MM.1S (cell line): ENCODE measurements around the gene KRT32.
A peak's percentile ranks its signal among the peaks of the same experiment; 100 is the strongest.

Experiments
- DNase-seq: peaks from one replicate; pipeline ENCODE4 v3.0.0-alpha.2; 2015
- H2AFZ ChIP-seq: fragments of 300-600 bp; sonication (generic); 2 replicates; pipeline ENCODE4 v1.6.0; 2016; ENCODE audit warnings: antibody characterized with exemption, low read length
- H3F3A ChIP-seq: fragments of 300-600 bp; sonication (generic); 2 replicates; pipeline ENCODE4 v1.6.1; 2016; ENCODE audit warnings: mild to moderate bottlenecking, antibody characterized with exemption, low read length, moderate library complexity, mixed read lengths; ENCODE audit not compliant: insufficient read depth
- H3K27ac ChIP-seq: fragments of 300-600 bp; sonication (generic); 2 replicates; pipeline ENCODE4 v1.5.1; 2016; ENCODE audit warnings: mild to moderate bottlenecking, low read length
- H3K27me3 ChIP-seq: fragments of 300-600 bp; sonication (generic); replicated peaks from 2 replicates; pipeline ENCODE4 v1.6.0; 2016; ENCODE audit warnings: low read length; ENCODE audit not compliant: insufficient read depth
- H3K36me3 ChIP-seq: fragments of 300-600 bp; sonication (generic); replicated peaks from 2 replicates; pipeline ENCODE4 v1.6.1; 2016; ENCODE audit warnings: mild to moderate bottlenecking, low read length, mixed read lengths; ENCODE audit not compliant: insufficient read depth
- H3K4me1 ChIP-seq: fragments of 300-600 bp; sonication (generic); 2 replicates; pipeline ENCODE4 v1.6.1; 2016; ENCODE audit warnings: low read length, mixed read lengths
- H3K4me2 ChIP-seq: fragments of 300-600 bp; sonication (generic); 2 replicates; pipeline ENCODE4 v1.6.0; 2016; ENCODE audit warnings: low read depth, low read length
- H3K4me3 ChIP-seq: fragments of 300-600 bp; sonication (generic); 2 replicates; pipeline ENCODE4 v1.5.1; 2016; ENCODE audit warnings: low read length, mixed read lengths
- H3K79me2 ChIP-seq: fragments of 300-600 bp; sonication (generic); 2 replicates; pipeline ENCODE4 v1.6.1; 2016; ENCODE audit warnings: mixed run types, low read length, mixed read lengths
- H3K9ac ChIP-seq: fragments of 300-600 bp; sonication (generic); 2 replicates; pipeline ENCODE4 v1.6.1; 2016; ENCODE audit warnings: low read length, mixed read lengths
- H3K9me2 ChIP-seq: fragments of 300-600 bp; sonication (generic); replicated peaks from 2 replicates; pipeline ENCODE4 v1.6.1; 2016; ENCODE audit warnings: mild to moderate bottlenecking, low read length, mixed read lengths; ENCODE audit not compliant: insufficient read depth
- H3K9me3 ChIP-seq: fragments of 300-600 bp; sonication (generic); replicated peaks from 2 replicates; pipeline ENCODE4 v1.6.1; 2016; ENCODE audit warnings: mild to moderate bottlenecking, low read length, mixed read lengths; ENCODE audit not compliant: insufficient read depth
- H4K20me1 ChIP-seq: fragments of 300-600 bp; sonication (generic); 2 replicates; pipeline ENCODE4 v1.6.1; 2016; ENCODE audit warnings: mild to moderate bottlenecking, low read length, moderate library complexity, mixed read lengths; ENCODE audit not compliant: insufficient read depth
- CTCF ChIP-seq: fragments of 300-600 bp; sonication (generic); IDR thresholded peaks from 2 replicates; pipeline ENCODE4 v1.5.1; 2016; ENCODE audit warnings: antibody characterized with exemption, low read length, mixed read lengths
- EZH2 ChIP-seq: fragments of 300-600 bp; sonication (generic); optimal IDR thresholded peaks from 2 replicates; pipeline ENCODE3; 2017; ENCODE audit warnings: low read depth, mild to moderate bottlenecking, antibody characterized with exemption, low read length, mixed read lengths
- EZH2phosphoT487 ChIP-seq: fragments of 300-600 bp; sonication (generic); IDR thresholded peaks from 2 replicates; pipeline ENCODE4 v1.6.1; 2018; ENCODE audit warnings: antibody characterized with exemption, low read length

KRT32 gene

GRCh38 chr17:41418116-41418860 lies 48.9 kb downstream of the KRT32 start:
- Histone ChIP-seq H3K27ac (no peak overlapping the region), H3K9me3 (no peaks in the 10 kb centered on the region), H3F3A (no peaks in the 10 kb centered on the region), H3K4me2 (no peak overlapping the region), H3K4me3 (no peak overlapping the region), H3K9ac (no peak overlapping the region), H3K36me3 (no peaks in the 10 kb centered on the region), H3K27me3 (no peaks in the 10 kb centered on the region), H2AFZ (no peak overlapping the region), H3K79me2 (no peaks in the 10 kb centered on the region), H3K9me2 (no peaks in the 10 kb centered on the region), H3K4me1 (no peaks in the 10 kb centered on the region), H4K20me1 (no peaks in the 10 kb centered on the region)
- TF ChIP-seq EZH2 = no peak
- no peak for TF ChIP-seq EZH2phosphoT487
- no peak for TF ChIP-seq CTCF
- no peak for DNase-seq

GRCh38 chr17:41417576-41418015 lies 49.6 kb downstream of the KRT32 start:
- Histone ChIP-seq H3K9me3 (no peaks in the 10 kb centered on the region), H2AFZ (no peak overlapping the region), H3K79me2 (no peaks in the 10 kb centered on the region), H3K27me3 (no peaks in the 10 kb centered on the region), H3F3A (no peaks in the 10 kb centered on the region), H3K9me2 (no peaks in the 10 kb centered on the region), H3K4me2 (no peak overlapping the region), H3K4me1 (no peaks in the 10 kb centered on the region), H3K27ac (no peak overlapping the region), H4K20me1 (no peaks in the 10 kb centered on the region), H3K9ac (no peak overlapping the region), H3K36me3 (no peaks in the 10 kb centered on the region), H3K4me3 (no peak overlapping the region)
- no peak for TF ChIP-seq EZH2
- TF ChIP-seq CTCF = peak; percentile 57
- peak; percentile 29 for DNase-seq

GRCh38 chr17:41417127-41417526 lies 50.1 kb downstream of the KRT32 start:
- no peaks in the 10 kb centered on the region for H3K4me1 ChIP-seq
- no peaks in the 10 kb centered on the region for H3F3A ChIP-seq
- no peaks in the 10 kb centered on the region for H4K20me1 ChIP-seq
- H2AFZ ChIP-seq = no peak overlapping the region
- H3K9me2 ChIP-seq = no peaks in the 10 kb centered on the region
- H3K9me3 ChIP-seq = no peaks in the 10 kb centered on the region
- H3K27me3 ChIP-seq = no peaks in the 10 kb centered on the region
- H3K36me3 ChIP-seq = no peaks in the 10 kb centered on the region
- H3K79me2 ChIP-seq = no peaks in the 10 kb centered on the region
- no peak overlapping the region for H3K4me2 ChIP-seq
- H3K9ac ChIP-seq = no peak overlapping the region
- TF ChIP-seq CTCF (no peak), EZH2phosphoT487 (no peak), EZH2 (no peak)
- DNase-seq = no peak
- no peak overlapping the region for H3K27ac ChIP-seq
- H3K4me3 ChIP-seq = no peak overlapping the region
